CD4-positive, alpha-beta T cell treated with Interleukin-15 for 4 hours (primary cell): ENCODE results near the gene CFAP90.

Experiments
- DNase-seq: peaks from one replicate; pipeline ENCODE4 v3.0.0-alpha.2; 2020; ENCODE audit warnings: low spot score

CFAP90 gene

GRCh38 chr5:7822449-7822848 is 28.5 kb downstream of the CFAP90 start:
- DNase-seq: no peak

- no peak for DNase-seq
These were observed 34.4 kb downstream of the CFAP90 start for GRCh38 chr5:7816535-7816901.

- DNase-seq: peak; percentile 45
These were observed 34.9 kb downstream of the CFAP90 start for GRCh38 chr5:7815892-7816534.

GRCh38 chr5:7814816-7815215 is 36.1 kb downstream of the CFAP90 start:
- no peak for DNase-seq

GRCh38 chr5:7813576-7813975 is 37.4 kb downstream of the CFAP90 start:
- DNase-seq: no peak

- DNase-seq: no peak
These were observed 37.9 kb downstream of the CFAP90 start for GRCh38 chr5:7813007-7813406.

- no peak for DNase-seq
These were observed 39.2 kb downstream of the CFAP90 start for GRCh38 chr5:7811715-7812114.

GRCh38 chr5:7808998-7809397 is 41.9 kb downstream of the CFAP90 start:
- DNase-seq: no peak

GRCh38 chr5:7805379-7805778 is 45.6 kb downstream of the CFAP90 start:
- no peak for DNase-seq

GRCh38 chr5:7803937-7804336 is 47.0 kb downstream of the CFAP90 start:
- no peak for DNase-seq

GRCh38 chr5:7802855-7803254 is 48.1 kb downstream of the CFAP90 start:
- no peak for DNase-seq

- no peak for DNase-seq
These were observed 48.9 kb downstream of the CFAP90 start for GRCh38 chr5:7801891-7802614.

GRCh38 chr5:7795306-7795705 is 55.6 kb downstream of the CFAP90 start:
- DNase-seq: no peak

GRCh38 chr5:7794823-7795222 is 56.1 kb downstream of the CFAP90 start:
- no peak for DNase-seq

GRCh38 chr5:7794311-7794710 is 56.6 kb downstream of the CFAP90 start:
- no peak for DNase-seq

GRCh38 chr5:7793895-7794294 is 57.0 kb downstream of the CFAP90 start:
- no peak for DNase-seq

GRCh38 chr5:7789567-7789966 is 61.4 kb downstream of the CFAP90 start:
- DNase-seq: no peak

GRCh38 chr5:7787770-7788169 is 63.2 kb downstream of the CFAP90 start:
- DNase-seq: no peak

GRCh38 chr5:7784683-7785380 is 66.1 kb downstream of the CFAP90 start:
- DNase-seq: no peak

- DNase-seq: no peak
These were observed 69.0 kb downstream of the CFAP90 start for GRCh38 chr5:7781899-7782298.
